K562 (cell line): Measurements from ENCODE around the gene NACA. TPM values are rescaled to one million over a fixed set of nuclear protein-coding genes. Genes with fewer than 3 reads are reported as not detected.
A peak's percentile ranks its signal among the peaks of the same experiment; 100 is the strongest.

Experiments used
- FOXP4 ChIP-seq: sonication (generic); formaldehyde crosslinking; IDR thresholded peaks from 2 replicates; pipeline ENCODE4 v1.8.0; 2022; ENCODE audit warnings: mild to moderate bottlenecking, missing genetic modification reagents, borderline replicate concordance
- NCOA1 ChIP-seq: fragments of 450-650 bp; IDR thresholded peaks from 2 replicates; pipeline ENCODE4 v1.6.1; 2016; ENCODE audit warnings: low read depth
- NR3C1 ChIP-seq: sonication (generic); formaldehyde crosslinking; IDR thresholded peaks from 2 replicates; pipeline ENCODE4 v1.8.1; 2022; ENCODE audit warnings: missing genetic modification reagents
- PML ChIP-seq: IDR thresholded peaks from 2 replicates; pipeline ENCODE4 v1.6.1; 2012; ENCODE audit warnings: low read length, inconsistent platforms
- SMARCE1 ChIP-seq: fragments of 450-650 bp; IDR thresholded peaks from 2 replicates; pipeline ENCODE4 v1.7.1; 2016; ENCODE audit warnings: mild to moderate bottlenecking
- SRSF3 ChIP-seq: fragments of 200-400 bp; formaldehyde crosslinking; IDR thresholded peaks from 2 replicates; pipeline ENCODE4 v1.6.1; 2016; ENCODE audit warnings: mild to moderate bottlenecking, low read length, moderate library complexity; ENCODE audit not compliant: insufficient read depth
- STAT5A ChIP-seq: IDR thresholded peaks from 2 replicates; pipeline ENCODE4 v1.6.1; 2012; ENCODE audit warnings: low read length, inconsistent platforms, borderline replicate concordance
- TRIM25 ChIP-seq: fragments of 450-650 bp; IDR thresholded peaks from 2 replicates; pipeline ENCODE4 v1.7.0; 2016; ENCODE audit warnings: borderline replicate concordance
- YBX1 ChIP-seq: fragments of 450-650 bp; IDR thresholded peaks from 2 replicates; pipeline ENCODE4 v1.7.1; 2016; ENCODE audit warnings: mild to moderate bottlenecking
- ZBTB43 ChIP-seq: sonication (generic); formaldehyde crosslinking; IDR thresholded peaks from 2 replicates; pipeline ENCODE4 v1.8.0; 2023; ENCODE audit warnings: mild to moderate bottlenecking, missing genetic modification reagents
- ZFX ChIP-seq: sonication (generic); formaldehyde crosslinking; IDR thresholded peaks from 2 replicates; pipeline ENCODE4 v1.8.0; 2022; ENCODE audit warnings: mild to moderate bottlenecking, missing genetic modification reagents, moderate library complexity
- ZMIZ1 ChIP-seq, 2 experiments: fragments of 150-350 bp in 1 of 2; IDR thresholded peaks; 2 replicates each; pipeline ENCODE4 v1.6.1; 2012 to 2016; ENCODE audit warnings: low read depth in 2 of 2, low read length in 2 of 2, mild to moderate bottlenecking in 1 of 2, moderate library complexity in 1 of 2
- ZNF324 ChIP-seq: fragments of 250-450 bp; sonication (Bioruptor Pico); IDR thresholded peaks from 2 replicates; pipeline ENCODE4 v1.4.0; 2020; ENCODE audit warnings: mild to moderate bottlenecking
- ZNF639 ChIP-seq, 2 experiments: fragments of 200-800 bp in 1 of 2; sonication (Bioruptor generic) in 1 of 2; sonication (generic) in 1 of 2; formaldehyde crosslinking in 1 of 2; IDR thresholded peaks in 1 of 2; conservative IDR thresholded peaks in 1 of 2; 2 replicates each; pipeline versions ENCODE4 v1.5.0 to v1.6.1; 2016 to 2020; ENCODE audit warnings: missing compliant biosample characterization in 1 of 2, missing genetic modification characterization in 1 of 2, missing genetic modification reagents in 1 of 2
- polyA plus RNA-seq, 8 experiments: library from polyadenylated mRNA; depleted of rRNA in 4 of 8; stranded (reverse) in 5 of 8; unstranded in 3 of 8; fragments of >200 nt; fragmentation: Nextera tagmentation in 2 of 8; fragmentation: Illumina TruSeq in 1 of 8; extraction: Ambion mirVana in 2 of 8; extraction: Trizol in 1 of 8; gene quantifications; 2 replicates each; pipeline versions ENCODE4 v1.2.1 to v1.2.3, GENCODE V29; 2011 to 2014; ENCODE audit warnings: inconsistent platforms in 1 of 8, missing spikeins in 1 of 8
- total RNA-seq, 7 experiments: library from RNA; depleted of rRNA in 6 of 7; stranded (reverse); fragments of >200 nt in 6 of 7; fragmentation: Illumina TruSeq in 2 of 7; extraction: Trizol in 2 of 7; gene quantifications; 2 replicates each; pipeline versions ENCODE4 v1.2.1 to v1.2.3, GENCODE V29; 2011 to 2021; ENCODE audit warnings: low replicate concordance in 1 of 7

NACA gene
- total and polyA plus RNA-seq, 9 of the 15 experiments (the other 6 are each of a cell fraction or from before 2014, with no cell fraction given), result 1,030 to 2,416 (median 1,645) TPM

GRCh38 chr12:56724972-56725722, at the start of gene NACA (continued):
- TF ChIP-seq FOXP4 (CRISPR knock-in tag), result 0 out of 2 replicates have a peak, but pooled peaks have one; percentile 76
- TF ChIP-seq NCOA1, result peak; percentile 41
- TF ChIP-seq NR3C1, result no peak
- 0 out of 2 replicates have a peak, but pooled peaks have one; percentile 68 for TF ChIP-seq ZBTB43 (CRISPR knock-in tag)
- peak; percentile 99 for TF ChIP-seq ZFX
- 0 out of 4 replicates have a peak, but pooled peaks of 1 of the 2 experiments have one; percentile 13 for TF ChIP-seq ZMIZ1 (IDR thresholded peaks at IDR 0.05; ENCODE audit: low read depth in 2 of 2, low read length in 2 of 2)
- 0 out of 2 replicates have a peak, but pooled peaks have one; percentile 43 for TF ChIP-seq ZNF324 (CRISPR knock-in tag)
- 0 out of 2 replicates have a peak, but pooled peaks have one; percentile 76 for TF ChIP-seq TRIM25
- TF ChIP-seq PML, result peak; percentile 88
- TF ChIP-seq YBX1, result no peak
- peak in 1 of 2 experiments; percentile 90; a peak in 2 of 4 replicates for TF ChIP-seq ZNF639 (CRISPR knock-in tag; conservative IDR thresholded peaks at IDR 0.05 in 1 of 2, IDR thresholded peaks at IDR 0.05 in 1 of 2)
- TF ChIP-seq SRSF3, result peak; percentile 66; the same call in 1 of the 2 replicates
- TF ChIP-seq SMARCE1, result peak; percentile 29; the same call in 1 of the 2 replicates
- peak; percentile 18; the same call in 1 of the 2 replicates for TF ChIP-seq STAT5A
